GM18858 (cell line): ENCODE data around the gene TEX10.

Experiments used
- ATAC-seq: cut with Tn5 transposase; IDR thresholded peaks from one replicate; pipeline ENCODE4 v1.9.1; 2021; ENCODE audit not compliant: unreplicated experiment

TEX10 gene

GRCh38 chr9:100285601-100286000 is 67.1 kb downstream of the TEX10 start:
- no peak for ATAC-seq

GRCh38 chr9:100285080-100285479 is 67.7 kb downstream of the TEX10 start:
- ATAC-seq = no peak

- no peak for ATAC-seq
Observed at GRCh38 chr9:100284247-100284646, 68.5 kb downstream of the TEX10 start.

- ATAC-seq = no peak
Observed at GRCh38 chr9:100282388-100282719, 70.4 kb downstream of the TEX10 start.

- no peak for ATAC-seq
Observed at GRCh38 chr9:100281676-100282387, 70.9 kb downstream of the TEX10 start.

GRCh38 chr9:100281066-100281465 is 71.7 kb downstream of the TEX10 start:
- ATAC-seq = no peak

- ATAC-seq = no peak
Observed at GRCh38 chr9:100277166-100277979, 75.4 kb downstream of the TEX10 start.

GRCh38 chr9:100269656-100270055 is 83.1 kb downstream of the TEX10 start:
- ATAC-seq = no peak

GRCh38 chr9:100268271-100268670 is 84.5 kb downstream of the TEX10 start:
- ATAC-seq = no peak

GRCh38 chr9:100267211-100267610 is 85.5 kb downstream of the TEX10 start:
- no peak for ATAC-seq
